Upper lobe of left lung (tissue), 6 donors: ENCODE measurements around the gene PSMC4. TPM values are rescaled to one million over a fixed set of nuclear protein-coding genes. Genes with fewer than 3 reads are reported as not detected.

ENCODE experiments used
- ATAC-seq, 2 donors: fragments of 200-7000 bp; cut with Tn5 transposase; one replicate each; pipeline ENCODE4 v1.9.1; 2022; ENCODE audit warnings: mild to moderate bottlenecking in 2 of 2, moderate library complexity in 2 of 2; ENCODE audit not compliant: low FRiP score in 2 of 2
- DNase-seq, 2 donors: peaks; one replicate each; pipeline ENCODE4 v3.0.0-alpha.2; 2019 to 2020
- H3K27ac ChIP-seq, 4 donors: fragments of 200-600 bp; sonication (generic); one replicate each; pipeline ENCODE4 v1.5.1; 2016 to 2019
- H3K27me3 ChIP-seq, 4 donors: fragments of 200-600 bp; sonication (generic); one replicate each; pipeline ENCODE4 v1.5.1; 2017 to 2019
- H3K36me3 ChIP-seq, 4 donors: fragments of 200-600 bp; sonication (generic); one replicate each; pipeline ENCODE4 v1.5.1; 2016 to 2019
- H3K4me1 ChIP-seq, 4 donors: fragments of 200-600 bp; sonication (generic); one replicate each; pipeline ENCODE4 v1.5.1; 2018 to 2019
- H3K4me3 ChIP-seq, 4 donors: fragments of 200-600 bp; sonication (generic); one replicate each; pipeline ENCODE4 v1.5.1; 2017 to 2019; ENCODE audit warnings: mild to moderate bottlenecking in 2 of 4, moderate library complexity in 1 of 4
- H3K9me3 ChIP-seq, 4 donors: fragments of 200-600 bp; sonication (generic); one replicate each; pipeline ENCODE4 v1.5.1; 2018 to 2019
- EP300 ChIP-seq, 4 donors: sonication (generic); formaldehyde crosslinking; IDR thresholded peaks; one replicate each; pipeline ENCODE4 v1.5.1; 2017; ENCODE audit warnings: antibody characterized with exemption in 4 of 4, control low read depth in 2 of 4
- POLR2A ChIP-seq, 4 donors: fragments of 450-650 bp; IDR thresholded peaks; one replicate each; pipeline ENCODE4 v1.5.1; 2016 to 2017; ENCODE audit warnings: antibody characterized with exemption in 4 of 4, mild to moderate bottlenecking in 2 of 4
- POLR2AphosphoS5 ChIP-seq, 2 donors: sonication (generic); formaldehyde crosslinking; IDR thresholded peaks; one replicate each; pipeline ENCODE4 v1.5.1; 2017; ENCODE audit warnings: antibody characterized with exemption in 2 of 2
- WGBS, 2 donors: methylation state at CpG; one replicate each; pipeline ENCODE4 v1.1.5; 2017 to 2018; 5-methylcytosine and 5-hydroxymethylcytosine counted together
- total RNA-seq, 6 donors: library from RNA; depleted of rRNA in 4 of 6; stranded (reverse); fragments of >200 nt in 4 of 6; gene quantifications; one replicate each; pipeline versions ENCODE4 v1.1.0 to v1.2.1, GENCODE V29; 2016 to 2021
- TF ChIP-seq, protein P1 (sequence below), 6 experiments: fragments of 450-650 bp in 4 of 6; fragments of 200-600 bp in 2 of 6; sonication (generic) in 2 of 6; IDR thresholded peaks; one replicate each; pipeline ENCODE4 v1.5.1; 2016 to 2019; ENCODE audit warnings: antibody characterized with exemption in 6 of 6
- donor health status: DM: no; HTN: no; CAD: no; lungs with moderate emphysema.
- donor health status: DM: no; HTN: yes; CAD: no; lungs with severe emphysema.

Gene PSMC4
- total RNA-seq, 6 donors from 2014 or later, result 41.1 to 85.7 (median 59.9) TPM

DNA sequence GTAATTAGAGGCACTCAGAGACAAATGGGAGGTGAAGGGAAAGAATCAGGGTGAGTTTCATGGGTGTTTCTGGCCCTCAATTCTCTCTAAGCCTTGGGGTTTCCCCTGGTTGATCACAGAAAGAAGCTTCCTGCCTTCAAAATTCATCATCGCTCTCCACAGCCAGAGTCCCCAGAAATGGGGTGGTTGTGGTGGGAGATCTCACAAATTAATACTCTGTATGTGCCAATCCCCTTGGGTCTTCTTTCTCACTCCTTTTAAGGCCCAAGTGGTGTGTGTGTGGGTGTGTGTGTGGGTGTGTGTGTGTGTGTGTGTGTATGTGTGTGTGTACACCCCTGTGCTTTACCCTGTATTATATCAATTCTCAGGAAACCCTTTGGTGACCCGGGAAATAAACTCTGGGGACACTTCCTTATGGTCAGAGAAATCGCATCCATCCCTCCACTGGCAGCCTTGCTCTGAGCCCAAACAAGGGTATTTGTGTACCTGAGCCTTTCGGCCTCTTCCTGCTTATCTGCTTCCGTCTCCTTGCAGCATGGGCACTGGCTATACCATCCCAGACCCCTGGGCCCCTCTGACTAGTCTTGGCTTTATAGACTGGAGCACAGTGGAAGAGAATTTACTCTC is 33.8 kb upstream of the PSMC4 start:
- TF ChIP-seq POLR2AphosphoS5 (IDR thresholded peaks at IDR 0.05), result no peak
- TF ChIP-seq, protein P1, sequence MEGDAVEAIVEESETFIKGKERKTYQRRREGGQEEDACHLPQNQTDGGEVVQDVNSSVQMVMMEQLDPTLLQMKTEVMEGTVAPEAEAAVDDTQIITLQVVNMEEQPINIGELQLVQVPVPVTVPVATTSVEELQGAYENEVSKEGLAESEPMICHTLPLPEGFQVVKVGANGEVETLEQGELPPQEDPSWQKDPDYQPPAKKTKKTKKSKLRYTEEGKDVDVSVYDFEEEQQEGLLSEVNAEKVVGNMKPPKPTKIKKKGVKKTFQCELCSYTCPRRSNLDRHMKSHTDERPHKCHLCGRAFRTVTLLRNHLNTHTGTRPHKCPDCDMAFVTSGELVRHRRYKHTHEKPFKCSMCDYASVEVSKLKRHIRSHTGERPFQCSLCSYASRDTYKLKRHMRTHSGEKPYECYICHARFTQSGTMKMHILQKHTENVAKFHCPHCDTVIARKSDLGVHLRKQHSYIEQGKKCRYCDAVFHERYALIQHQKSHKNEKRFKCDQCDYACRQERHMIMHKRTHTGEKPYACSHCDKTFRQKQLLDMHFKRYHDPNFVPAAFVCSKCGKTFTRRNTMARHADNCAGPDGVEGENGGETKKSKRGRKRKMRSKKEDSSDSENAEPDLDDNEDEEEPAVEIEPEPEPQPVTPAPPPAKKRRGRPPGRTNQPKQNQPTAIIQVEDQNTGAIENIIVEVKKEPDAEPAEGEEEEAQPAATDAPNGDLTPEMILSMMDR (IDR thresholded peaks at IDR 0.05), result no peak
- TF ChIP-seq POLR2A (IDR thresholded peaks at IDR 0.05), result no peak
- no peak overlapping the region for H3K4me3 ChIP-seq
- no peak overlapping the region for H3K27ac ChIP-seq
- 52 to 60% methylated on average over 5 of the region's 5 CpGs for WGBS, 2 donors
- no peaks in the 10 kb centered on the region for H3K27me3 ChIP-seq
- H3K9me3 ChIP-seq, result no peaks in the 10 kb centered on the region
- no peak for DNase-seq
- H3K36me3 ChIP-seq, result no peaks in the 10 kb centered on the region
- ATAC-seq, result no peak
- peaks cover 5 to 13% (median 11%) of the 10 kb centered on the region in 4 donors for H3K4me1 ChIP-seq

DNA sequence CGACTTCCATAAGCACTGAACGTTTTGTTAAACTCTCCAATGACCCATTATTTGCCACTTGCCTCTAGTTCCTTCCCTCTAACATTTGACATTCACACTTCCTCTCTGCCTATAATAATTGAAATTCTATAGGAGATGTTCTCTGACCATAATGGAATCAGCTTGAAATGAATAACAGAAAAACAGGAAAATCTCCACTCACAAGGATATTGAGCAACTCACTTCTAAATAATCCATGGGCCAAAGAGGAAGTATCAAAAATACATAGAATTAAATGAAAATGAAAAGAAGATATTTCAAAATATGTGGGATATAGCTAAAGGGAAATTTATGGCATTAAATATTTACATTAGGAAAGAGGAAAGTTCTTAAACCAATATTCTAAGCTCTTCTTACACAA is 33.2 kb upstream of the PSMC4 start:
- no peaks in the 10 kb centered on the region for H3K27me3 ChIP-seq
- no peaks in the 10 kb centered on the region for H3K9me3 ChIP-seq
- TF ChIP-seq, protein P1 (IDR thresholded peaks at IDR 0.05), result no peak
- TF ChIP-seq POLR2A (IDR thresholded peaks at IDR 0.05) (no peak), POLR2AphosphoS5 (IDR thresholded peaks at IDR 0.05) (no peak), EP300 (IDR thresholded peaks at IDR 0.05) (no peak)
- no peak overlapping the region for H3K27ac ChIP-seq
- ATAC-seq (no peak), DNase-seq (no peak)
- no peak overlapping the region for H3K4me3 ChIP-seq
- peaks cover 7 to 17% (median 13%) of the 10 kb centered on the region in 4 donors for H3K4me1 ChIP-seq
- 32 to 38% methylated on average over 2 of the region's 2 CpGs for WGBS, 2 donors
- no peaks in the 10 kb centered on the region for H3K36me3 ChIP-seq

DNA sequence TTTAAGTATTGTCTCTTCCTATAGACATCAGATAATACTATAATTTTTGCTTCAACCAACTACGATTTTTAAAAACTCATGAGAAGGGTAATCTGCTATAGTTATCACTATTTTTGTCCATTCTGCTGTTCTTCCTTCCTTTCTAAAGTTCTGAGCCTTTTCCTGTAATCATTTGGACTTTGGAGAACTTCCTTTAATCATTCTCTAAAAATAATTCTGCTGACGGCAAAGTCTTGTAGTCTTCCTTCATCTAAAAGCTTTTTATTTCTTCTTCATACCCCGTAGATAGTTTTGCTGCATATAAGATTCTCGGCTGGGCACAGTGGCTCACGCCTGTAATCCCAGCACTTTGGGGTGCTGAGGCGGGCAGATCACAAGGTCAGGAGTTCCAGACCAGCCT is 31.4 kb upstream of the PSMC4 start:
- DNase-seq, result no peak
- H3K4me3 ChIP-seq, result no peak overlapping the region
- no peaks in the 10 kb centered on the region for H3K9me3 ChIP-seq
- 74 to 77% methylated on average over 6 of the region's 6 CpGs for WGBS, 2 donors
- no peaks in the 10 kb centered on the region for H3K36me3 ChIP-seq
- H3K4me1 ChIP-seq, result peaks cover 13 to 24% (median 17%) of the 10 kb centered on the region in 4 donors
- no peak for ATAC-seq
- TF ChIP-seq POLR2AphosphoS5 (IDR thresholded peaks at IDR 0.05), result no peak
- H3K27ac ChIP-seq, result no peak overlapping the region
- H3K27me3 ChIP-seq, result no peaks in the 10 kb centered on the region

DNA sequence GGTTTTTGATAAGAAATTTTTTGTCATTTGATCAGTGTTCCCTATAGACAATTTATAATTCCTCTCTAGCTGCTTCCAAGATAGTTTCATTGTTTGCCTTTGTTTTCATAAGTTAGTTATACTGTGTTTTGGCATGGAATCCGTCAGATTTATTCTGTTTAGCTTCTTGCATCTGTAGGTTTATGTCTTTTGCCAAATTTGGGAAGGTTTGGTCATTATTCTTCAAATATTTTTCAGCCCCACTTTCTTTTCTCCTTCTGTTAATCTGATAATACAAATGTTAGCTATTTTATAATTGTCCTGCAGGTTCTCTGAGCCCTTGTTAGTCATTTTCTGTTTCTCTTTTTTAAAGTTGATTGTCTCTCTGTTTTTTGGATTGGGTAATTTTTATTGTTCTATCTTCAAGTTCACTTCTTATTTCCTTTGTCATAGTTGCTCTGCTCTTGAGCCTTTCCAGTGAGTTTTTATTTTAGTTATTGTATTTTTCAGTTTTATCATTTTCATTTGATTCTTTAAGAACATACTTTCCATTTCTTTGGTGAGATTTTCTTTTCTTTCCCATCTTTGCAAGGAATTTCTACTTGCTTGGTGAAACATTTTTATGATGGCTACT is 30.6 kb upstream of the PSMC4 start:
- Histone ChIP-seq H3K36me3 (no peaks in the 10 kb centered on the region), H3K27ac (no peak overlapping the region), H3K9me3 (no peaks in the 10 kb centered on the region), H3K4me3 (no peak overlapping the region), H3K27me3 (no peaks in the 10 kb centered on the region), H3K4me1 (peaks cover 13 to 31% (median 17%) of the 10 kb centered on the region in 4 donors)
- 53 to 71% methylated on average over 1 of the region's 1 CpG for WGBS, 2 donors
- DNase-seq (no peak), ATAC-seq (no peak)
- TF ChIP-seq, protein P1 (IDR thresholded peaks at IDR 0.05), result no peak

DNA sequence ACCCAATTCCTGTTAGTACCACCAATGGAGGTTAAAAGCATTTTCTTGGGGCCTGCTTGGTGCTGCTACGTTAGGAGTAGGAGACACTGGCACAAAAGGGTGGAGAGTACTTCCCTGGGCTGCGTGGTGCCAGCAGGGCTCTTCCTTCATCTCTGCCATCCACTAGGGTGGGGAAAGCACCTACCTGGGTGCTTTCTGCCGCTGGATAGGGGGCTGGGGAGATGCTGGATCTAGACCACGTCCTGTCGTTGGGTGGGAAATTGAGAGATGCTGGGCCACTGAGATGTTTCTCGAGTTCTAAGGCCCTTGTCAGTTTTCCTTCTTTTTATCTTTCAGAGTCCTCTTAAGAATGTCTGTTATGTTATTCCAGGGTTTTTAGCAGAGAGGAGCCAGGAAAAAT is 29.8 kb upstream of the PSMC4 start:
- peaks cover 13 to 31% (median 17%) of the 10 kb centered on the region in 4 donors for H3K4me1 ChIP-seq
- ATAC-seq (no peak), DNase-seq (no peak)
- H3K27me3 ChIP-seq, result no peaks in the 10 kb centered on the region
- no peaks in the 10 kb centered on the region for H3K36me3 ChIP-seq
- WGBS, 2 donors, result 59 to 66% methylated on average over 6 of the region's 6 CpGs
- no peak overlapping the region for H3K27ac ChIP-seq
- H3K9me3 ChIP-seq, result no peaks in the 10 kb centered on the region
- TF ChIP-seq, protein P1 (IDR thresholded peaks at IDR 0.05), result no peak
- TF ChIP-seq POLR2A (IDR thresholded peaks at IDR 0.05) (no peak), EP300 (IDR thresholded peaks at IDR 0.05) (no peak), POLR2AphosphoS5 (IDR thresholded peaks at IDR 0.05) (no peak)
- no peak overlapping the region for H3K4me3 ChIP-seq
